Keratinocyte (primary cell): ENCODE data around the gene ZNF24.

Experiments
- CTCF ChIP-seq, 3 experiments: IDR thresholded peaks in 1 of 3; conservative IDR thresholded peaks in 1 of 3; optimal IDR thresholded peaks in 1 of 3; 2 replicates in 2 of 3; 3 replicates in 1 of 3; pipeline versions ENCODE3 to v1.5.1; 2011; ENCODE audit warnings: low read length in 3 of 3, mild to moderate bottlenecking in 3 of 3, moderate library complexity in 2 of 3, control low read depth in 1 of 3, inconsistent platforms in 1 of 3; ENCODE audit not compliant: insufficient read depth in 2 of 3; ENCODE audit errors: extremely low read depth in 1 of 3
- EZH2 ChIP-seq: IDR thresholded peaks from one replicate; pipeline ENCODE4 v1.6.1; 2012; ENCODE audit warnings: inconsistent platforms, mild to moderate bottlenecking, low read length, moderate library complexity

GRCh38 chr18:35337286-35337685 lies 6.9 kb downstream of the ZNF24 start:
- TF ChIP-seq EZH2 (no peak), CTCF (optimal IDR thresholded peaks at IDR 0.05 in 1 of 3, IDR thresholded peaks at IDR 0.05 in 1 of 3, conservative IDR thresholded peaks at IDR 0.05 in 1 of 3; ENCODE audit: extremely low read depth in 1 of 3, insufficient read depth in 2 of 3, low read length in 3 of 3) (no peak)
